Fibroblast of gingiva (primary cell): ENCODE data around the gene SIRPB1.
"Not testable (repeated sequence)": the region's sequence is repeated elsewhere in the genome, so short reads cannot be mapped to it uniquely, and the experiment has no call there.

Experiments
- DNase-seq: peaks from one replicate; pipeline ENCODE4 v3.0.0-alpha.2; 2011; ENCODE audit warnings: low read depth

The SIRPB1 gene

GRCh38 chr20:1619861-1620444 lies at the start of gene SIRPB1:
SIRPB1 (minus strand) TSS chr20:1620009; CDS start chr20:1619944, 65 bp downstream.
- peak; percentile 0 for DNase-seq

- DNase-seq: no peak
Measured at GRCh38 chr20:1669304-1669703, 49.5 kb upstream of the SIRPB1 start.

GRCh38 chr20:1667502-1668085 lies 47.8 kb upstream of the SIRPB1 start:
- no peak for DNase-seq

GRCh38 chr20:1666802-1667201 lies 47.0 kb upstream of the SIRPB1 start:
- no peak for DNase-seq

GRCh38 chr20:1665345-1665744 lies 45.5 kb upstream of the SIRPB1 start:
- DNase-seq: no peak

- DNase-seq: no peak
Measured at GRCh38 chr20:1664911-1665310, 45.1 kb upstream of the SIRPB1 start.

- no peak for DNase-seq
Measured at GRCh38 chr20:1663917-1664316, 44.1 kb upstream of the SIRPB1 start.

- no peak for DNase-seq
Measured at GRCh38 chr20:1661542-1662299, 41.9 kb upstream of the SIRPB1 start.

- no peak for DNase-seq
Measured at GRCh38 chr20:1660246-1660645, 40.4 kb upstream of the SIRPB1 start.

GRCh38 chr20:1657556-1658334 lies 37.9 kb upstream of the SIRPB1 start, which contains the start of gene SIRPG:
SIRPG (minus strand) TSS chr20:1657779; CDS start chr20:1657714, 65 bp downstream.
- DNase-seq: no peak

- DNase-seq: no peak
Measured at GRCh38 chr20:1656844-1657243, 37.0 kb upstream of the SIRPB1 start.

- DNase-seq: no peak
Measured at GRCh38 chr20:1654996-1655395, 35.2 kb upstream of the SIRPB1 start.

GRCh38 chr20:1652960-1653359 lies 33.2 kb upstream of the SIRPB1 start:
- no peak for DNase-seq

GRCh38 chr20:1652104-1652503 lies 32.3 kb upstream of the SIRPB1 start:
- DNase-seq: no peak

- DNase-seq: no peak
Measured at GRCh38 chr20:1651268-1652058, 31.7 kb upstream of the SIRPB1 start.

GRCh38 chr20:1648101-1648500 lies 28.3 kb upstream of the SIRPB1 start:
- DNase-seq: no peak

GRCh38 chr20:1646975-1647431 lies 27.2 kb upstream of the SIRPB1 start:
- no peak for DNase-seq

GRCh38 chr20:1644101-1644962 lies 24.5 kb upstream of the SIRPB1 start:
- DNase-seq: no peak

GRCh38 chr20:1638643-1639042 lies 18.8 kb upstream of the SIRPB1 start:
- DNase-seq: not testable (repeated sequence)

- DNase-seq: no peak
Measured at GRCh38 chr20:1637755-1638154, 17.9 kb upstream of the SIRPB1 start.

GRCh38 chr20:1637226-1637625 lies 17.4 kb upstream of the SIRPB1 start:
- no peak for DNase-seq
